NCI-H1694 treated with DMSO at 0.1 percent for 48 hours (cell line): ENCODE results near the gene TGFBI.
"Not testable (repeated sequence)": the region's sequence is repeated elsewhere in the genome, so short reads cannot be mapped to it uniquely, and the experiment has no call there.

Experiments used
- DNase-seq: peaks from one replicate; lab custom pipeline; 2025; lab: John Stamatoyannopoulos, UW

TGFBI gene

DNA sequence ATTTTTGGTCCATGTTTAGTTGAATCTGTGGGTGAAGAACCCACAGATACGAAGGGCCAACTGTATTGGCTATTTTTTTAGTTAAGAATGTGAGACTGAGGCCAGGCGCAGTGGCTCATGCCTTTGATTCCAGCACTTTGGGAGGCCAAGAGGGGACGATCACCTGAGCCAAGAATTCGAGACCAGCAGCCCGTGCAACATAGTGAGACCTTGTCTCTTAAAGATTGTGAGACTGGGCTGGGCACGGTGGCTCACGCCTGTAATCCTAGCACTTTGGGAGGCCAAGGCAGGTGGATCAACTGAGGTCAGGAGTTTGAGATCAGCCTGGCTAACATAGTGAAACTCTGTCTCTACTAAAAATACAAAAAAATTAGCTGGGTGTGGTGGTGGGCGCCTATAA lies 16.2 kb downstream of the TGFBI start:
- DNase-seq = not testable (repeated sequence)

DNA sequence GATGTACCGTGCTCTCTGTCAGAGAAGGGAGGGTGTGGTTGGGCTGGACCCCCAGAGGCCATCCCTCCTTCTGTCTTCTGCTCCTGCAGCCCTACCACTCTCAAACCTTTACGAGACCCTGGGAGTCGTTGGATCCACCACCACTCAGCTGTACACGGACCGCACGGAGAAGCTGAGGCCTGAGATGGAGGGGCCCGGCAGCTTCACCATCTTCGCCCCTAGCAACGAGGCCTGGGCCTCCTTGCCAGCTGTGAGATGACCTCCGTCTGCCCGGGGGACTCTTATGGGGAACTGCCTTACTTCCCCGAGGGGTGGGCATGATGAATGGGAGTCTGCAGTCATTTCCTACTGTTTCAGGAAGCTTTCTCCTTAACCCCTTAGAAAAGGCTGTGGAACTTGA lies 17.5 kb downstream of the TGFBI start:
- DNase-seq = no peak

- no peak for DNase-seq
Measured at GRCh38 chr5:136047858-136048257, 19.1 kb downstream of the TGFBI start.

GRCh38 chr5:136048966-136049365 lies 20.2 kb downstream of the TGFBI start:
- DNase-seq = no peak

GRCh38 chr5:136051486-136052220 lies 22.9 kb downstream of the TGFBI start:
- DNase-seq = no peak

DNA sequence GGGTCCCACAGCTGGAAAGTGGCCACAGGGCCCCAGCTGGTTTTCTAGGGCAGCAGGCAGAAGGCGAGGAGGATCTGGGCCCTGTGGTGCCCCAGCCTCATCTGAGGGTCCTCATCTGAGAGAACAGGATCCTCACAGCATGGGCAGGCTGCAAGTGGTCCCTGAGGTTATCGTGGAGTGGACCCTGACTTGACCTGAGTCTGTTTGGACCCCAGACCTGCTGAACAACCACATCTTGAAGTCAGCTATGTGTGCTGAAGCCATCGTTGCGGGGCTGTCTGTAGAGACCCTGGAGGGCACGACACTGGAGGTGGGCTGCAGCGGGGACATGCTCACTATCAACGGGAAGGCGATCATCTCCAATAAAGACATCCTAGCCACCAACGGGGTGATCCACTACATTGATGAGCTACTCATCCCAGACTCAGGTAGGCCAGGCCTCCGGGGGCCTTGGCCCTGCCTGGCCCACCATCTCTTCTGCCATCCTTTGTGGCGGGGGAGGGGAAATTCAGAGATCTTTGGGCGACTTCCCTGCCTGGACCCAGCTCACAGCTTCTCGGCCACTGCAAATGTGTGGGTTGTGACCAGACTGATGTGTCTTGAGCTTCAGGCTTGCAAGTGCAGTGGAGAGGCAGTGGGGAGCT lies 24.0 kb downstream of the TGFBI start:
- DNase-seq = no peak

- DNase-seq = no peak
Measured at GRCh38 chr5:136053336-136054141, 24.8 kb downstream of the TGFBI start.

- no peak for DNase-seq
Measured at GRCh38 chr5:136054142-136055019, 25.6 kb downstream of the TGFBI start.

DNA sequence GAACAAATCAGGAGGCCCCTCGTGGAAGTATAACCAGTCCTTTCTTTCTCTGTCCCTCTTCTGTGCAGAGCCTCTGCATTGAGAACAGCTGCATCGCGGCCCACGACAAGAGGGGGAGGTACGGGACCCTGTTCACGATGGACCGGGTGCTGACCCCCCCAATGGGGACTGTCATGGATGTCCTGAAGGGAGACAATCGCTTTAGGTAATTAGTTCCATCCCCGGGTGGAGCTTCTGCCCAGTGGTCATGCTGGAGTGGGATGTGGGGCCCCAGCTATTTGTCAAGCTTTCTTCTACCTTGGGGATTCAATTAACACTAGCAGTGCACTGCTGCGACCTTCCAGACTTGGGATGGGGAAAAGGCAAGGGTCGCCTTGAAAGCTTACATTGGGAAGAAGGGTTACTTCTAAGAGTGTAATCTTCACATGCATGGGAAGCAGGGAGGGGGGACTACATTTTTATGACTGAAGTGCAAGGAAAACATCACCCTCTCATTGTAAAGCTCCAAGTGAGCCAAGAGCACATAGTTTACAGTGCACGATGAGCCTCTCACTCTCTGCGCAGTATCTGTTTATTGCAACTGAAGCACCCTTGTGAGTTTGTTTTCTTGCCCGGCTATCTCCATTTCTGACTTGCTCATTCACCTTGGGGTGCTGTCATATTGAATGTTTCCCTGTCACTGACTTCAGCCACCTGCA lies 27.0 kb downstream of the TGFBI start:
- DNase-seq = no peak

DNA sequence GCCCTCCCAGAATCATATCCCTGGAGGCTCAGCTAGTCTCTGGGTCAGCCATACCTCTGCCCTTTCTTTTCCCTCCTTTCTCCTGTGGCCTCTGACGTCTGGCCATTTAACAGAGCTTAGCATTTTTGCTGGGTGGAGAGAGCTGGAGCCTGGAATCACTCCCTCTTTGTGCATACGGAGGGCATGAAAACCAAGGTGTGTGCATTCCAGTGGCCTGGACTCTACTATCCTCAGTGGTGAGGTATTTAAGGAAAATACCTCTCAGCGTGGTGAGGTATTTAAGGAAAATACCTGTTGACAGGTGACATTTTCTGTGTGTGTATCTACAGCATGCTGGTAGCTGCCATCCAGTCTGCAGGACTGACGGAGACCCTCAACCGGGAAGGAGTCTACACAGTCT lies 27.5 kb downstream of the TGFBI start:
- no peak for DNase-seq

GRCh38 chr5:136056771-136057335 lies 28.1 kb downstream of the TGFBI start:
- no peak for DNase-seq

GRCh38 chr5:136057401-136058038 lies 28.7 kb downstream of the TGFBI start:
- no peak for DNase-seq

DNA sequence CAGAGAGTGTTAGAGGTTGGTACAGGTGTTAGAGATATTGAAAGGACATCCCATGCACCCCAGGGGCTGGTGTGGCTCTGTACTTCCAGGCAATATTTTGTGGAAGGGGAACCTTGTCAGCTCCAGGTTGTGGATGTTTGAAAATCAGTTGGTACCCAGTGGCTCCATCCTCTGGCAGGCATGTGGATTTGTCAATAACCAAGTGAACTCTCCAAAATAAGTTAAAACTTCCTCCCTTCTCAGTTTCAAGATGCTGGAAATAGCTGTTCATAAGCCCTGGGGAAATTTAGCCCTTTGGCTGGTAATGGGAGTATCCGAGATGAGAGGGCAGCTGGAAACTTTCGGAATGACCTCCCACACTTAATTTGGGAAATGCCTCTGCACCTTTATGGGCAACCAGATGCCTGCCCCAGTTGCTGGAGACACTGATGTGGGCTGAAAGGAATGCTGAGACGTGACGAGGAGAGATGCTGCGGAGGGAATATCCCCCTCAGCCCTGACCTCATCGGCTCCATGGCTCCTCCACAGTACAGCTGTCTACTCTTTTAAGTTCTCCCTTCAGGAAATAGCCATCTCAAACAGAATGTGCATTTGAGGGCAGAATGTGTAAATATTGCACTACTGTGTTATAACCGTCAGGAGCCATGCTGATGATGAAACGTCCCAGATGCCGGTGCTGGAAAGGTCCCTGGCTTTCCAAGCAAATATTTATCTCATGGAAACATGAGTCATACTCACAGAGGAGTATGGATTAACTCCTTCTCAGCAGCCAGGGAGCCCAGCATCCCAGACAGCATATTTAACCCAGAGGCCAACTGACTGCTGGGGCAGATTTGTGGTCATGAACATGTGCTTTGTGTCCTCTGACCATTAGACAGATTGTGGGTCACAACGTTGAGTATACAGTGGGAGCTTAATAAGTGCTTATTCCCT lies 29.5 kb downstream of the TGFBI start:
- no peak for DNase-seq

GRCh38 chr5:136058972-136059354 lies 30.2 kb downstream of the TGFBI start:
- no peak for DNase-seq

GRCh38 chr5:136060963-136061362 lies 32.2 kb downstream of the TGFBI start:
- no peak for DNase-seq

GRCh38 chr5:136061630-136062365 lies 33.0 kb downstream of the TGFBI start:
- no peak for DNase-seq

GRCh38 chr5:136062366-136063274 lies 33.8 kb downstream of the TGFBI start:
- DNase-seq = peak; percentile 17
